GM21576 (cell line): Measurements from ENCODE around the gene GLI3.

Experiments
- ATAC-seq: cut with Tn5 transposase; IDR thresholded peaks from one replicate; pipeline ENCODE4 v1.9.1; 2021; ENCODE audit warnings: mild to moderate bottlenecking, moderate library complexity; ENCODE audit not compliant: unreplicated experiment

The GLI3 gene

GRCh38 chr7:42085531-42085930 is 151.5 kb downstream of the GLI3 start:
- ATAC-seq: no peak

GRCh38 chr7:42084263-42084662 is 152.7 kb downstream of the GLI3 start:
- no peak for ATAC-seq

GRCh38 chr7:42083284-42083683 is 153.7 kb downstream of the GLI3 start:
- ATAC-seq: no peak

GRCh38 chr7:42082144-42082543 is 154.9 kb downstream of the GLI3 start:
- no peak for ATAC-seq

GRCh38 chr7:42081671-42082070 is 155.3 kb downstream of the GLI3 start:
- no peak for ATAC-seq

GRCh38 chr7:42080841-42081586 is 156.0 kb downstream of the GLI3 start:
- ATAC-seq: no peak

GRCh38 chr7:42077271-42078135 is 159.5 kb downstream of the GLI3 start:
- no peak for ATAC-seq

- no peak for ATAC-seq
Observed at GRCh38 chr7:42076870-42077269, 160.1 kb downstream of the GLI3 start.

GRCh38 chr7:42075418-42075817 is 161.6 kb downstream of the GLI3 start:
- ATAC-seq: no peak

- ATAC-seq: no peak
Observed at GRCh38 chr7:42074076-42074475, 162.9 kb downstream of the GLI3 start.

GRCh38 chr7:42071372-42072261 is 165.4 kb downstream of the GLI3 start:
- ATAC-seq: no peak

- ATAC-seq: no peak
Observed at GRCh38 chr7:42070068-42070467, 166.9 kb downstream of the GLI3 start.

GRCh38 chr7:42069590-42069989 is 167.4 kb downstream of the GLI3 start:
- ATAC-seq: no peak

- no peak for ATAC-seq
Observed at GRCh38 chr7:42068554-42069280, 168.3 kb downstream of the GLI3 start.

- no peak for ATAC-seq
Observed at GRCh38 chr7:42065942-42066341, 171.1 kb downstream of the GLI3 start.

- no peak for ATAC-seq
Observed at GRCh38 chr7:42065015-42065414, 172.0 kb downstream of the GLI3 start.

GRCh38 chr7:42064534-42064933 is 172.5 kb downstream of the GLI3 start:
- no peak for ATAC-seq

- ATAC-seq: no peak
Observed at GRCh38 chr7:42059275-42059674, 177.7 kb downstream of the GLI3 start.

GRCh38 chr7:42057331-42057730 is 179.7 kb downstream of the GLI3 start:
- no peak for ATAC-seq

GRCh38 chr7:42055171-42055570 is 181.8 kb downstream of the GLI3 start:
- no peak for ATAC-seq
